Sigmoid colon (tissue), 7 donors: Measurements from ENCODE around the gene AKAP17A. TPM values are rescaled to one million over a fixed set of nuclear protein-coding genes. Genes with fewer than 3 reads are reported as not detected.

Experiments used
- DNase-seq: peaks from one replicate; pipeline ENCODE4 v3.0.0-alpha.2; 2019
- H3K27ac ChIP-seq, 4 donors: fragments of 200-600 bp; sonication (generic); one replicate each; pipeline ENCODE4 v1.5.1; 2016 to 2019; ENCODE audit warnings: mild to moderate bottlenecking in 1 of 4
- H3K27me3 ChIP-seq, 3 donors: fragments of 200-600 bp; sonication (generic); one replicate each; pipeline ENCODE4 v1.5.1; 2019; ENCODE audit warnings: mild to moderate bottlenecking in 1 of 3
- H3K36me3 ChIP-seq, 4 donors: fragments of 200-600 bp; sonication (generic); one replicate each; pipeline ENCODE4 v1.5.1; 2016 to 2019
- H3K4me1 ChIP-seq, 4 donors: fragments of 200-600 bp; sonication (generic); one replicate each; pipeline ENCODE4 v1.5.1; 2017 to 2019
- H3K4me3 ChIP-seq, 4 donors: fragments of 200-600 bp; sonication (generic); one replicate each; pipeline ENCODE4 v1.5.1; 2017 to 2019; ENCODE audit warnings: mild to moderate bottlenecking in 2 of 4, moderate library complexity in 1 of 4
- H3K9me3 ChIP-seq, 4 donors: fragments of 200-600 bp in 3 of 4; sonication (generic) in 3 of 4; one replicate each; pipeline versions ENCODE4 v1.5.1 to v1.6.1; 2013 to 2019
- CTCF ChIP-seq, 4 experiments: fragments of 450-650 bp in 3 of 4; fragments of 200-600 bp in 1 of 4; IDR thresholded peaks; one replicate each; pipeline ENCODE4 v1.5.1; 2016 to 2019; ENCODE audit warnings: antibody characterized with exemption in 4 of 4, mild to moderate bottlenecking in 3 of 4, moderate library complexity in 2 of 4
- EP300 ChIP-seq, 4 donors: sonication (generic); formaldehyde crosslinking; IDR thresholded peaks; one replicate each; pipeline ENCODE4 v1.6.1; 2017; ENCODE audit warnings: antibody characterized with exemption in 4 of 4
- POLR2A ChIP-seq, 2 donors: fragments of 450-650 bp; IDR thresholded peaks; one replicate each; pipeline ENCODE4 v1.6.1; 2016; ENCODE audit warnings: antibody characterized with exemption in 2 of 2, mild to moderate bottlenecking in 2 of 2, moderate library complexity in 2 of 2
- POLR2AphosphoS5 ChIP-seq, 4 donors: sonication (generic); formaldehyde crosslinking; IDR thresholded peaks; one replicate each; pipeline ENCODE4 v1.6.1; 2017; ENCODE audit warnings: antibody characterized with exemption in 4 of 4
- WGBS, 2 donors: extraction: QIAGEN DNeasy Blood & Tissue Kit; methylation state at CpG; one replicate each; pipeline ENCODE4 v1.1.7; 2013; 5-methylcytosine and 5-hydroxymethylcytosine counted together
- intact Hi-C: fragments of 100-400 bp; cut with DNase I; formaldehyde crosslinking; loops from one replicate; pipeline ENCODE4 v1.15.1; 2023
- polyA plus RNA-seq, 3 donors: library from polyadenylated mRNA; stranded (reverse); fragments of 200-250 nt; gene quantifications; one replicate each; pipeline ENCODE4 v1.2.3, GENCODE V29; 2013
- total RNA-seq, 4 donors: library from RNA; depleted of rRNA; stranded (reverse); fragments of >200 nt; gene quantifications; one replicate each; pipeline ENCODE4 v1.1.0, GENCODE V29; 2016
- donor health status: healthy with polysubstance abuse.
- donor health status: Bipolar disorder and iron deficiency.
- donor health status: healthy.

AKAP17A gene
- total and polyA plus RNA-seq, 7 donors = 8.4 to 45.1 (median 24.2) TPM

DNA sequence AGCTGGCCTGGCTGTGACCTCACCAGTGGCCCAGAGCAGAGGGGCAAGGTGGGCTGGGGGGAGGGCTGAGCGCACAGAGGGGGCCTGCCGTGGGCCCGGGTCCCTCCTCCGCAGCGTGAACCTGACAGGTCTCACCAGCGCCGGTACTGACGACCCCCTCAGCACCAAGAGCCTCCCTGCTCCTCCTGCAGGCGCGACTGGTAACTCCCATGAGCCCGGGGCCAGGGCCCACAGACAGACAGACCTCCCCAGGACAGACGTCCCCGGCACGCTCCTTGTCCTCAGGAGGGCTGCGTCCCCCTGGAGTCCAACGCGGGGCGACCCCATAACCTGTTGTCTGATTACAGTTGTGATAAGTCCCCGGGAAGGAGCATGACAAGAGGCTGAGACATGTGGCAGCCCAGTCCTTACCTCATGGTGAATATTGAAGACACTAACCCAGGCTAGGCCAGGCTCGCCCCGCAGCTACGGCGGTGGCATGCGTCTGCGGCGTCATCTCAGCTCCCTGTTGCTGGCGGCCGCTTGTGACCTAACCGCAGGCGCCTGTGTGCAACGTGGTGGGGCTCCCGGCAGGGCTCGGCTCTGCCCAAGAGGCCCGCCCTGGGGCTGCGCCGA lies 8.5 kb downstream of the AKAP17A start:
- Histone ChIP-seq H3K27ac (no peak overlapping the region), H3K27me3 (no peaks in the 10 kb centered on the region), H3K4me3 (no peak overlapping the region), H3K4me1 (peaks cover 0 to 2% (median 0%) of the 10 kb centered on the region in 4 donors), H3K9me3 (no peaks in the 10 kb centered on the region), H3K36me3 (peaks cover 49 to 88% (median 66%) of the 10 kb centered on the region in 4 donors)
- intact Hi-C loops = loop anchor here (10.0 kb wide), 3 partner anchors 605 to 1215 kb away; partner anchors contain the start of gene PPP2R3B
- WGBS, 2 donors = 97 to 98% methylated on average over 36 of the region's 36 CpGs
- TF ChIP-seq POLR2AphosphoS5 (IDR thresholded peaks at IDR 0.05) (no peak), CTCF (IDR thresholded peaks at IDR 0.05) (no peak), EP300 (IDR thresholded peaks at IDR 0.05) (no peak), POLR2A (IDR thresholded peaks at IDR 0.05) (no peak)
- no peak for DNase-seq

DNA sequence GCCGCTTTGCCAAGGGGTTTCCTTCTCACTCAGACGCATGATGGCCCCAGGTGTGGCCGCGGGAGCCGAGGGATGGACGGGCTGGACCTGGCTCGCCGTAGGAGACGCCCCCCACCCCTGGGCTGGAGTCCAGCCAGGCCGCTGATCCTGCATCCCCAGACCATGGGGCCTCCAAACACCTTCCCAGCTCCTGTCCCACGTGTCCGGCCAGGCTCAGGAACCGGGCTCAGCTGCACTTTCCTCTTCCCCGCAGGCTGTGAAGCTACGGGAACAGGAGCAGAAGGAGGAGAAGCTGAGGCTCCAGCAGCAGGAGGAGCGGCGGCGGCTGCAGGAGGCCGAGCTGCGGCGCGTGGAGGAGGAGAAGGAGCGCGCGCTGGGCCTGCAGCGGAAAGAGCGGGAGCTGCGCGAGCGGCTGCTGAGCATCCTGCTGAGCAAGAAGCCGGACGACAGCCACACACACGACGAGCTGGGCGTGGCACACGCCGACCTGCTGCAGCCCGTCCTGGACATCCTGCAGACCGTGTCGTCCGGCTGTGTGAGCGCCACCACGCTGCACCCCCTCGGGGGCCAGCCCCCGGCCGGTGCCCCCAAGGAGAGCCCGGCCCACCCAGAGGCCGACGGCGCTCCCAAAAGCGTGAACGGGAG lies 9.1 kb downstream of the AKAP17A start:
- no peak for TF ChIP-seq CTCF (IDR thresholded peaks at IDR 0.05)
- TF ChIP-seq POLR2A (IDR thresholded peaks at IDR 0.05) = no peak
- TF ChIP-seq EP300 (IDR thresholded peaks at IDR 0.05) = no peak
- TF ChIP-seq POLR2AphosphoS5 (IDR thresholded peaks at IDR 0.05) = no peak
- Histone ChIP-seq H3K27me3 (no peaks in the 10 kb centered on the region), H3K27ac (no peak overlapping the region), H3K36me3 (peaks cover 44 to 82% (median 61%) of the 10 kb centered on the region in 4 donors), H3K4me1 (no peaks in the 10 kb centered on the region), H3K9me3 (no peaks in the 10 kb centered on the region), H3K4me3 (no peak overlapping the region)
- 98% methylated on average over 52 of the region's 52 CpGs for WGBS, 2 donors
- intact Hi-C loops = no loop called here
- DNase-seq = no peak

GRCh38 chrX:1601051-1601767 lies 9.8 kb downstream of the AKAP17A start:
- DNase-seq = no peak
- no peaks in the 10 kb centered on the region for H3K4me1 ChIP-seq
- WGBS, 2 donors = 97 to 99% methylated on average over 58 of the region's 58 CpGs
- no peaks in the 10 kb centered on the region for H3K27me3 ChIP-seq
- no peak overlapping the region for H3K4me3 ChIP-seq
- no peak overlapping the region for H3K27ac ChIP-seq
- intact Hi-C loops = no loop called here
- no peaks in the 10 kb centered on the region for H3K9me3 ChIP-seq
- H3K36me3 ChIP-seq = peaks cover 37 to 75% (median 54%) of the 10 kb centered on the region in 4 donors
- TF ChIP-seq POLR2A (IDR thresholded peaks at IDR 0.05) (no peak), EP300 (IDR thresholded peaks at IDR 0.05) (no peak), CTCF (IDR thresholded peaks at IDR 0.05) (no peak), POLR2AphosphoS5 (IDR thresholded peaks at IDR 0.05) (no peak)

DNA sequence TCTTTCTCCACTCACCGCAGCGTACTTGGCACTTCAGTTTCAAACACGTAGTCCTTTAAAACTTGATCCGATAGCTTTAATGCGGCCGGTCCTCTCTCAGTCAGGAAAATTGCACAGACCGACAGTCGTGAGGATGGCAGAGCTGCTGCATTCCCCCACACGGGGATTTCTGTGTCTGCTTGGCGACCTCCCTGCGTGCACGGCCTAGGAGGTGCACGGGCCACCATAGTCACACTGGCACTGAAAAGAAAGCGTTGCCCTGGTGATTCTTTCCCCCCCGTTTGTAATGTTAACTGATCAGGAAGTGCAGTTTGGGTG lies 10.3 kb downstream of the AKAP17A start:
- H3K36me3 ChIP-seq = peaks cover 37 to 73% (median 53%) of the 10 kb centered on the region in 4 donors
- H3K27ac ChIP-seq = no peak overlapping the region
- no peaks in the 10 kb centered on the region for H3K9me3 ChIP-seq
- H3K4me3 ChIP-seq = no peak overlapping the region
- 92 to 94% methylated on average over 15 of the region's 15 CpGs for WGBS, 2 donors
- intact Hi-C loops = no loop called here
- TF ChIP-seq EP300 (IDR thresholded peaks at IDR 0.05) = no peak
- no peak for TF ChIP-seq POLR2AphosphoS5 (IDR thresholded peaks at IDR 0.05)
- TF ChIP-seq CTCF (IDR thresholded peaks at IDR 0.05) = no peak
- no peak for TF ChIP-seq POLR2A (IDR thresholded peaks at IDR 0.05)
- no peak for DNase-seq
- H3K27me3 ChIP-seq = no peaks in the 10 kb centered on the region
- H3K4me1 ChIP-seq = no peaks in the 10 kb centered on the region
